OCI-LY3 (cell line): ENCODE measurements around the gene KLRF2.

ENCODE experiments used
- CTCF ChIP-seq: fragments of 200-600, 300-600 bp; sonication (generic); IDR thresholded peaks from 2 replicates; pipeline ENCODE4 v1.5.1; 2014; ENCODE audit warnings: antibody characterized with exemption, low read length, low read depth
- EZH2phosphoT487 ChIP-seq: fragments of 200-600 bp; shearing (Covaris generic); IDR thresholded peaks from 2 replicates; pipeline ENCODE4 v1.6.1; 2018; ENCODE audit warnings: antibody characterized with exemption, mixed run types, low read depth

DNA sequence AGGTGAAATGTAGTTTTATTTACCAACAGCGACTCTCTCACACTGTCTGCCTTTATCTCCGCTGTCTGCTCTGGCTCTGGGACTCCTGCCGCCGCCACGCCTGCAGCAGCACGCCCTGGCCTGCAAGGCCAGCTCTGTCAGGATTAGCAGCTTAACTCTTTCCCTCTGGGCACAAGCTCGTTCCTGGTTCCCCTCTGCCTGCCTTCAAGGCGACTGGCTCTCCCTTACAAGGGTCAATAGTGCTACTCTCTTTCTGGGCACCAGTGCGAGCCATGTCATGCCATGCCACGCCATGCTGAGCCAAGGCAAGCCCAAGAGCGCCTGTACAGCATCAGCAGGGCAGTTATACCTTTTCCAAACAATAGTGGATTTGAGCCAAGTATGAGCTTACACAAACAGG is 8.5 kb upstream of the KLRF2 start:
- TF ChIP-seq CTCF = no peak
- TF ChIP-seq EZH2phosphoT487 = no peak
